HEK293 (cell line): ENCODE results near the gene DNAI1.
A peak's percentile ranks its signal among the peaks of the same experiment; 100 is the strongest.

Experiments
- CTCF ChIA-PET: fragments of 350-600 bp; formaldehyde crosslinking; extraction: SDS; loops from one replicate; lab custom pipeline; 2021; ENCODE audit warnings: antibody characterized with exemption; lab: Yijun Ruan, JAX
- POLR2A ChIA-PET: fragments of 300-600 bp; formaldehyde crosslinking; extraction: SDS; loops from one replicate; lab custom pipeline; 2020; ENCODE audit warnings: antibody characterized with exemption, inconsistent platforms; lab: Yijun Ruan, JAX
- H3K27ac ChIP-seq: fragments of 200-500 bp; sonication (Bioruptor generic); 2 replicates; pipeline ENCODE4 v1.5.1; 2014; ENCODE audit warnings: low read depth, low read length, control low read depth, inconsistent platforms; ENCODE audit errors: extremely low read depth
- H3K36me3 ChIP-seq, 2 experiments: fragments of 200-500 bp in 1 of 2; sonication (Bioruptor generic) in 1 of 2; 1 replicate in 1 of 2; 2 replicates in 1 of 2; pipeline ENCODE4 v1.5.1; 2014 to 2017; ENCODE audit warnings: inconsistent platforms in 2 of 2, low read length in 2 of 2; ENCODE audit not compliant: control insufficient read depth in 2 of 2, insufficient read depth in 1 of 2
- H3K4me1 ChIP-seq: fragments of 200-500 bp; sonication (Bioruptor generic); 2 replicates; pipeline ENCODE4 v1.5.1; 2014; ENCODE audit warnings: mild to moderate bottlenecking, low read length, inconsistent platforms; ENCODE audit not compliant: control insufficient read depth, insufficient read depth
- H3K4me3 ChIP-seq: 2 replicates; pipeline ENCODE4 v1.5.1; 2011; ENCODE audit warnings: low read depth, mild to moderate bottlenecking, control low read depth, low read length, moderate library complexity
- H3K9me3 ChIP-seq: fragments of 200-500 bp; sonication (Bioruptor generic); 2 replicates; pipeline ENCODE4 v1.5.1; 2014; ENCODE audit warnings: low read depth, low read length, inconsistent platforms; ENCODE audit not compliant: control insufficient read depth, insufficient read depth
- CTCF ChIP-seq: fragments of 450-650 bp; formaldehyde crosslinking; IDR thresholded peaks from 2 replicates; pipeline ENCODE4 v1.5.1; 2016; ENCODE audit warnings: missing biosample characterization, missing genetic modification characterization
- KLF1 ChIP-seq: fragments of 450-650 bp; formaldehyde crosslinking; IDR thresholded peaks from 2 replicates; pipeline ENCODE4 v1.5.1; 2016; ENCODE audit warnings: missing biosample characterization, missing genetic modification characterization
- KLF17 ChIP-seq: fragments of 450-650 bp; formaldehyde crosslinking; IDR thresholded peaks from 2 replicates; pipeline ENCODE4 v1.5.1; 2016; ENCODE audit warnings: missing biosample characterization, missing genetic modification characterization
- PRDM4 ChIP-seq: fragments of 450-650 bp; formaldehyde crosslinking; IDR thresholded peaks from 2 replicates; pipeline ENCODE4 v1.5.1; 2017; ENCODE audit warnings: missing biosample characterization, missing genetic modification characterization
- SCRT1 ChIP-seq: fragments of 450-650 bp; formaldehyde crosslinking; IDR thresholded peaks from 2 replicates; pipeline ENCODE4 v1.5.1; 2016; ENCODE audit warnings: missing biosample characterization, missing genetic modification characterization, borderline replicate concordance
- YY2 ChIP-seq: fragments of 450-650 bp; formaldehyde crosslinking; IDR thresholded peaks from 2 replicates; pipeline ENCODE4 v1.5.1; 2016; ENCODE audit warnings: missing biosample characterization, missing genetic modification characterization
- ZBTB11 ChIP-seq: fragments of 450-650 bp; formaldehyde crosslinking; conservative IDR thresholded peaks from 2 replicates; pipeline ENCODE4 v1.5.1; 2016; ENCODE audit warnings: low read depth, missing biosample characterization, missing genetic modification characterization
- ZBTB17 ChIP-seq: fragments of 450-650 bp; formaldehyde crosslinking; IDR thresholded peaks from 2 replicates; pipeline ENCODE4 v1.5.1; 2016; ENCODE audit warnings: missing biosample characterization, missing genetic modification characterization
- ZBTB21 ChIP-seq: fragments of 450-650 bp; formaldehyde crosslinking; IDR thresholded peaks from 2 replicates; pipeline ENCODE4 v1.5.1; 2017; ENCODE audit warnings: missing biosample characterization, missing genetic modification characterization
- ZFP3 ChIP-seq: fragments of 450-650 bp; formaldehyde crosslinking; IDR thresholded peaks from 2 replicates; pipeline ENCODE4 v1.5.1; 2016; ENCODE audit warnings: low read depth, missing biosample characterization, missing genetic modification characterization
- ZNF174 ChIP-seq: fragments of 450-650 bp; formaldehyde crosslinking; IDR thresholded peaks from 2 replicates; pipeline ENCODE4 v1.5.0; 2017; ENCODE audit warnings: missing biosample characterization, mild to moderate bottlenecking, missing genetic modification characterization
- ZNF280C ChIP-seq: fragments of 450-650 bp; formaldehyde crosslinking; IDR thresholded peaks from 2 replicates; pipeline ENCODE4 v1.5.1; 2016; ENCODE audit warnings: missing biosample characterization, missing genetic modification characterization
- ZNF311 ChIP-seq: fragments of 450-650 bp; formaldehyde crosslinking; IDR thresholded peaks from 2 replicates; pipeline ENCODE4 v1.5.1; 2017; ENCODE audit warnings: missing biosample characterization, missing genetic modification characterization, borderline replicate concordance
- ZNF341 ChIP-seq: fragments of 450-650 bp; formaldehyde crosslinking; IDR thresholded peaks from 2 replicates; pipeline ENCODE4; 2016; ENCODE audit warnings: low read depth, missing biosample characterization, missing genetic modification characterization
- ZNF514 ChIP-seq: fragments of 450-650 bp; formaldehyde crosslinking; IDR thresholded peaks from 2 replicates; pipeline ENCODE4 v1.5.1; 2016; ENCODE audit warnings: missing biosample characterization, missing genetic modification characterization
- ZNF555 ChIP-seq: fragments of 450-650 bp; formaldehyde crosslinking; conservative IDR thresholded peaks from 2 replicates; pipeline ENCODE4 v1.5.1; 2017; ENCODE audit warnings: missing biosample characterization, mild to moderate bottlenecking, missing genetic modification characterization, inconsistent platforms
- ZNF560 ChIP-seq: fragments of 450-650 bp; formaldehyde crosslinking; IDR thresholded peaks from 2 replicates; pipeline ENCODE4 v1.5.1; 2017; ENCODE audit warnings: missing biosample characterization, missing genetic modification characterization, borderline replicate concordance
- ZNF785 ChIP-seq: fragments of 450-650 bp; formaldehyde crosslinking; IDR thresholded peaks from 2 replicates; pipeline ENCODE4 v1.5.1; 2016; ENCODE audit warnings: missing biosample characterization, missing genetic modification characterization
- ZNF837 ChIP-seq: fragments of 450-650 bp; formaldehyde crosslinking; IDR thresholded peaks from 2 replicates; pipeline ENCODE4 v1.5.1; 2016; ENCODE audit warnings: missing biosample characterization, missing genetic modification characterization
- ZXDB ChIP-seq: fragments of 450-650 bp; formaldehyde crosslinking; IDR thresholded peaks from 2 replicates; pipeline ENCODE4 v1.5.1; 2016; ENCODE audit warnings: missing biosample characterization, missing genetic modification characterization
- TF ChIP-seq, protein P1 (sequence below): IDR thresholded peaks from 2 replicates; pipeline ENCODE4 v1.6.1; 2011; ENCODE audit warnings: mild to moderate bottlenecking, low read depth, low read length, borderline replicate concordance
- TF ChIP-seq, protein P2 (sequence below): fragments of 450-650 bp; formaldehyde crosslinking; IDR thresholded peaks from 2 replicates; pipeline ENCODE4 v1.5.1; 2016; ENCODE audit warnings: missing biosample characterization, missing genetic modification characterization, low read depth

DNAI1 gene

DNA sequence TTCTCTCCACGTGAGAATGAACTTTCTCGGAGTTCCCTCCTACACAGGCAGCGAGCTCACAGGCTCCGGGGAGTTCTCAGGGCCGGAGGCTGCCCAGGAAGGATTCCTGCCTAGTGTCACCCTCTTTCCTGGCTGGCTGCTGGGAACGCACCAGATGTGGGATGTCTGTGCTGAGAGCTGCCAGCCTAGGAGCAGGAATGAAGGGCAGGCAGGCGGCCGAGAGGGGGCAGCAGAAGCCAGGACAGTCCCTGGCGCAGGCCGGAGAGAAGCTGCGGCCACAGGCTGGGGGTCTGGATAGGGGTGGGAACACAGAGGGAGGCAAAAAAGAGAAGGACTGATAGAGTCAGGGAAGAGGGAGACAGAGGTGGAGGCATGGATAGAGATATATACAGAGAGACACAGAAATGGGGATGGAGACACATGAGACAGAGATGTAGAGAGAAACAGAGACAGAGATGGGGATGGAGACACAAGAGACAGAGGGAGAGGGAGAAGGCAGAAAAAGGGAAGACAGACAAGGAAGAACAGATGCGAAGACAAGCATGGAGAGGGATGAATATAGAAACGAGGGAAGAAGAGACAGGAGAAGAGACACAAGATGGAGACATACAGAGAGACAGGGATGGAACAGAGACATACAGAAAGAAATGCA lies 89.5 kb downstream of the DNAI1 start (continued):
- TF ChIP-seq KLF17 (0 out of 2 replicates have a peak, but pooled peaks have one; percentile 10), ZNF555 (tag by site-specific recombination) (no peak), CTCF (tag by site-specific recombination) (peak; percentile 81), ZNF174 (tag by site-specific recombination) (no peak), ZBTB17 (tag by site-specific recombination) (no peak; the same call in none of the 2 replicates), ZBTB11 (tag by site-specific recombination) (no peak), ZFP3 (tag by site-specific recombination) (no peak), PRDM4 (tag by site-specific recombination) (no peak), ZNF837 (tag by site-specific recombination) (no peak)
- TF ChIP-seq, protein P1, sequence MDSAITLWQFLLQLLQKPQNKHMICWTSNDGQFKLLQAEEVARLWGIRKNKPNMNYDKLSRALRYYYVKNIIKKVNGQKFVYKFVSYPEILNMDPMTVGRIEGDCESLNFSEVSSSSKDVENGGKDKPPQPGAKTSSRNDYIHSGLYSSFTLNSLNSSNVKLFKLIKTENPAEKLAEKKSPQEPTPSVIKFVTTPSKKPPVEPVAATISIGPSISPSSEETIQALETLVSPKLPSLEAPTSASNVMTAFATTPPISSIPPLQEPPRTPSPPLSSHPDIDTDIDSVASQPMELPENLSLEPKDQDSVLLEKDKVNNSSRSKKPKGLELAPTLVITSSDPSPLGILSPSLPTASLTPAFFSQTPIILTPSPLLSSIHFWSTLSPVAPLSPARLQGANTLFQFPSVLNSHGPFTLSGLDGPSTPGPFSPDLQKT = no peak
- TF ChIP-seq, protein P2, sequence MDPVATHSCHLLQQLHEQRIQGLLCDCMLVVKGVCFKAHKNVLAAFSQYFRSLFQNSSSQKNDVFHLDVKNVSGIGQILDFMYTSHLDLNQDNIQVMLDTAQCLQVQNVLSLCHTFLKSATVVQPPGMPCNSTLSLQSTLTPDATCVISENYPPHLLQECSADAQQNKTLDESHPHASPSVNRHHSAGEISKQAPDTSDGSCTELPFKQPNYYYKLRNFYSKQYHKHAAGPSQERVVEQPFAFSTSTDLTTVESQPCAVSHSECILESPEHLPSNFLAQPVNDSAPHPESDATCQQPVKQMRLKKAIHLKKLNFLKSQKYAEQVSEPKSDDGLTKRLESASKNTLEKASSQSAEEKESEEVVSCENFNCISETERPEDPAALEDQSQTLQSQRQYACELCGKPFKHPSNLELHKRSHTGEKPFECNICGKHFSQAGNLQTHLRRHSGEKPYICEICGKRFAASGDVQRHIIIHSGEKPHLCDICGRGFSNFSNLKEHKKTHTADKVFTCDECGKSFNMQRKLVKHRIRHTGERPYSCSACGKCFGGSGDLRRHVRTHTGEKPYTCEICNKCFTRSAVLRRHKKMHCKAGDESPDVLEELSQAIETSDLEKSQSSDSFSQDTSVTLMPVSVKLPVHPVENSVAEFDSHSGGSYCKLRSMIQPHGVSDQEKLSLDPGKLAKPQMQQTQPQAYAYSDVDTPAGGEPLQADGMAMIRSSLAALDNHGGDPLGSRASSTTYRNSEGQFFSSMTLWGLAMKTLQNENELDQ = no peak

- no peaks in the 10 kb centered on the region for H3K9me3 ChIP-seq
- no peaks in the 10 kb centered on the region; the same call in 1 of the 2 replicates for H3K4me1 ChIP-seq
- H3K36me3 ChIP-seq = no peaks in the 10 kb centered on the region
- H3K27ac ChIP-seq = no peak overlapping the region
- CTCF ChIA-PET = interaction anchor here (0.7 to 7.3 kb wide), 7 partner anchors 35 to 161 kb away, joined by 4 to 101 read pairs (median 13); no protein-coding TSS in a partner anchor
- POLR2A ChIA-PET = no interaction called here
- H3K4me3 ChIP-seq = no peak overlapping the region
- TF ChIP-seq ZXDB (tag by site-specific recombination) = no peak
- no peak for TF ChIP-seq ZNF341 (tag by site-specific recombination)
- no peak for TF ChIP-seq YY2 (tag by site-specific recombination)
- no peak for TF ChIP-seq SCRT1 (tag by site-specific recombination)
- TF ChIP-seq ZNF280C (tag by site-specific recombination) = no peak
- no peak for TF ChIP-seq ZNF514 (tag by site-specific recombination)
- no peak for TF ChIP-seq ZBTB21 (tag by site-specific recombination)
- no peak for TF ChIP-seq ZNF560
- TF ChIP-seq ZNF785 = no peak
- TF ChIP-seq KLF1 (tag by site-specific recombination) = no peak
- TF ChIP-seq ZNF311 (tag by site-specific recombination) = no peak
These were observed 90.8 kb downstream of the DNAI1 start for GRCh38 chr9:34549407-34549732.
